ENCODE measurements around the gene ARPC1A.

DNA sequence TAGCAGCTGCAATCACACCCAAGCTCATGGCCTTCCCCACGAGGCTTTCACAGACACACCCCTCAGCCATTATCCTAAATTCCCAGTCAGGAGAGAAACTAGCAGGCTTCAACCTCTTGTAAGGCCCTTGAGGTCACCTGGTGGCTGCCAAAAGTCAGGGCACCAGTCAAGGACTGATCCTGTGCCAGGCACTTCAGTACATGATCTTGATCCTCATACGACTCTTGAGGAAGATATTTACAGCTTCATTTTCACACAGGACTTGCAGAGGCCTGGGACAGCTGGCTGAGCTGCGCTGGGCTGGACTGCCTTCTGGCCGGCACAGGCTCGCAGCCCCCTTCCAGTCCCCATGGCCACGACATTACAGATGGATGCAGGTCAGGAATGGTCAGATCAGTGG lies 73.9 kb downstream of the ARPC1A start:
- no peak for TF ChIP-seq CEBPB (IDR thresholded peaks at IDR 0.05; ENCODE audit: low read depth, low read length)
- no peak for TF ChIP-seq SP1 (IDR thresholded peaks at IDR 0.05; ENCODE audit: low read depth, low read length)
- TF ChIP-seq, protein P1, sequence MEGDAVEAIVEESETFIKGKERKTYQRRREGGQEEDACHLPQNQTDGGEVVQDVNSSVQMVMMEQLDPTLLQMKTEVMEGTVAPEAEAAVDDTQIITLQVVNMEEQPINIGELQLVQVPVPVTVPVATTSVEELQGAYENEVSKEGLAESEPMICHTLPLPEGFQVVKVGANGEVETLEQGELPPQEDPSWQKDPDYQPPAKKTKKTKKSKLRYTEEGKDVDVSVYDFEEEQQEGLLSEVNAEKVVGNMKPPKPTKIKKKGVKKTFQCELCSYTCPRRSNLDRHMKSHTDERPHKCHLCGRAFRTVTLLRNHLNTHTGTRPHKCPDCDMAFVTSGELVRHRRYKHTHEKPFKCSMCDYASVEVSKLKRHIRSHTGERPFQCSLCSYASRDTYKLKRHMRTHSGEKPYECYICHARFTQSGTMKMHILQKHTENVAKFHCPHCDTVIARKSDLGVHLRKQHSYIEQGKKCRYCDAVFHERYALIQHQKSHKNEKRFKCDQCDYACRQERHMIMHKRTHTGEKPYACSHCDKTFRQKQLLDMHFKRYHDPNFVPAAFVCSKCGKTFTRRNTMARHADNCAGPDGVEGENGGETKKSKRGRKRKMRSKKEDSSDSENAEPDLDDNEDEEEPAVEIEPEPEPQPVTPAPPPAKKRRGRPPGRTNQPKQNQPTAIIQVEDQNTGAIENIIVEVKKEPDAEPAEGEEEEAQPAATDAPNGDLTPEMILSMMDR (IDR thresholded peaks at IDR 0.05; ENCODE audit: control extremely low read depth in 1 of 3, insufficient read depth in 1 of 3, low read depth in 1 of 3, low read length in 3 of 3), result no peak
